Sigmoid colon (tissue), 4 donors: ENCODE measurements around the gene TMEM63B.

Source experiments
- EP300 ChIP-seq, 4 donors: sonication (generic); formaldehyde crosslinking; IDR thresholded peaks; one replicate each; pipeline ENCODE4 v1.6.1; 2017; ENCODE audit warnings: antibody characterized with exemption in 4 of 4
- TF ChIP-seq, protein P1 (sequence below), 4 experiments: fragments of 450-650 bp in 3 of 4; fragments of 200-600 bp in 1 of 4; IDR thresholded peaks; one replicate each; pipeline ENCODE4 v1.5.1; 2016 to 2019; ENCODE audit warnings: antibody characterized with exemption in 4 of 4, mild to moderate bottlenecking in 3 of 4, moderate library complexity in 2 of 4

DNA sequence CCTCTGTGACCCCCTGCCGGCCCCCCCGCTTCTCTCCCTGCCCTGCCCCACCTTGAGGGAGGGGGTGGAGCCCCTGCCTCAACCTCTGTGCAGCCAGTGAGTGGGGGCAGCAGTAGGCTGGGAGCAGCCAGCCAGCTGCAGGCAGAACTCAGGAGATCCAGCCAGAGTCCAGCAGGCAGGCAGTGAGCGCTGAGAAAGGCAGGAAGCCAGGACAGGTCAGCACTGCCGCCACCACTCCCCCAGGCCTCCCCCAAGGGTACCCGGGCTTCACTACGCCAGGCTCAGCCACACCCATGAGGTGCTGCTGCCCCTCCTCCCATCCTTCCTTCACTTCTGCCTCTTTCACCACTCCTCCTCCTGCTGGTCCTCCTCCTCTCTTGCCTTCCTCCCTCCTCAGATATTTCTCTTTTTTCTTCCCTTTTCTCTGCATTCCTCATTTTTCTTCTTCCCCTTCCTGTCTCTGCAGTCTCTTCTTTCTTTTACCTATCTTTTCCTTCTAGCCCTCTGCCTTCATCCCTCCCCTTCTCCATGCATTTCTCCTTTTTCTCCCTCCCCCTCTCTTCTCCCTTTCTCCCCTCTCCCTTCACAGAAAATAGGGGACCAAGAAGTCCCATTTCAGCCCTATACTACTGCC, 11.5 kb downstream of the TMEM63B start:
- no peak for TF ChIP-seq EP300 (IDR thresholded peaks at IDR 0.05)
- TF ChIP-seq, protein P1, sequence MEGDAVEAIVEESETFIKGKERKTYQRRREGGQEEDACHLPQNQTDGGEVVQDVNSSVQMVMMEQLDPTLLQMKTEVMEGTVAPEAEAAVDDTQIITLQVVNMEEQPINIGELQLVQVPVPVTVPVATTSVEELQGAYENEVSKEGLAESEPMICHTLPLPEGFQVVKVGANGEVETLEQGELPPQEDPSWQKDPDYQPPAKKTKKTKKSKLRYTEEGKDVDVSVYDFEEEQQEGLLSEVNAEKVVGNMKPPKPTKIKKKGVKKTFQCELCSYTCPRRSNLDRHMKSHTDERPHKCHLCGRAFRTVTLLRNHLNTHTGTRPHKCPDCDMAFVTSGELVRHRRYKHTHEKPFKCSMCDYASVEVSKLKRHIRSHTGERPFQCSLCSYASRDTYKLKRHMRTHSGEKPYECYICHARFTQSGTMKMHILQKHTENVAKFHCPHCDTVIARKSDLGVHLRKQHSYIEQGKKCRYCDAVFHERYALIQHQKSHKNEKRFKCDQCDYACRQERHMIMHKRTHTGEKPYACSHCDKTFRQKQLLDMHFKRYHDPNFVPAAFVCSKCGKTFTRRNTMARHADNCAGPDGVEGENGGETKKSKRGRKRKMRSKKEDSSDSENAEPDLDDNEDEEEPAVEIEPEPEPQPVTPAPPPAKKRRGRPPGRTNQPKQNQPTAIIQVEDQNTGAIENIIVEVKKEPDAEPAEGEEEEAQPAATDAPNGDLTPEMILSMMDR (IDR thresholded peaks at IDR 0.05), result no peak
